GM12892 (cell line): ENCODE results near the gene CCN2.

Experiments
- POLR2A ChIP-seq: IDR thresholded peaks from 2 replicates; pipeline ENCODE4 v1.6.1; 2011; ENCODE audit warnings: low read depth, low read length, control low read depth
- POLR2AphosphoS5 ChIP-seq: IDR thresholded peaks from 2 replicates; pipeline ENCODE4 v1.6.1; 2011; ENCODE audit warnings: low read depth, low read length, control low read depth
- TAF1 ChIP-seq: IDR thresholded peaks from 2 replicates; pipeline ENCODE4 v1.6.1; 2011; ENCODE audit warnings: low read depth, mild to moderate bottlenecking, control low read depth, low read length, borderline replicate concordance

DNA sequence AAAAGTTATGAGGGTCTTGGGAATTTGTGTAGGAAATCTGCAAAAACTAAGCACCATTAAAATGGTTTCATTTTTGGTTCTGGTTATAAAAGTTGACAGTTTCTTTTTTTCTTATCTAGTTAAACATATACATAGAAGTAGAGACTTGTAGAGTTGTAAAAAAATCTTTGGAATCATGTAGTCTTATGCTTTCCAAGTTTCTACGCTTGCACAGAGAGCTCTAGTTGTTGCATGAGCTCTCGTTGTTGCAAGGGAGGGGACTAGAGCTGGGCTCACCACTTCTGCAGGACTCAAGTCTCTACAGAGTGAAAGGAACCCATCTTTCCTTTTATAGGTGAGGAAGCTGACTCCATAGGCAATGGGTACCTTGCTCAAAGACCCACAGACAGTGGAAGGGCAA is 21.6 kb upstream of the CCN2 start:
- no peak for TF ChIP-seq POLR2AphosphoS5
- no peak for TF ChIP-seq POLR2A
- TF ChIP-seq TAF1 = no peak
